HepG2 (cell line): Measurements from ENCODE around the gene HNRNPC. TPM values are rescaled to one million over a fixed set of nuclear protein-coding genes. Genes with fewer than 3 reads are reported as not detected.

Experiments
- CCDC6 ChIP-seq: sonication (generic); formaldehyde crosslinking; IDR thresholded peaks from 2 replicates; pipeline ENCODE4 v1.8.1; 2022; ENCODE audit warnings: mild to moderate bottlenecking, missing genetic modification reagents, moderate library complexity
- FOXJ3 ChIP-seq: sonication (generic); formaldehyde crosslinking; IDR thresholded peaks from 2 replicates; pipeline ENCODE4 v1.4.0; 2020; ENCODE audit warnings: missing genetic modification reagents, mild to moderate bottlenecking, borderline replicate concordance
- HNF4A ChIP-seq: sonication (generic); formaldehyde crosslinking; IDR thresholded peaks from 2 replicates; pipeline ENCODE4 v1.4.0; 2020; ENCODE audit warnings: missing genetic modification reagents
- MLXIP ChIP-seq: sonication (generic); formaldehyde crosslinking; IDR thresholded peaks from 2 replicates; pipeline ENCODE4 v1.9.0; 2021; ENCODE audit warnings: missing genetic modification reagents, borderline replicate concordance
- PAF1 ChIP-seq: IDR thresholded peaks from 2 replicates; pipeline ENCODE4 v1.6.1; 2016; ENCODE audit warnings: missing genetic modification reagents, missing compliant biosample characterization
- PAXIP1 ChIP-seq: sonication (generic); formaldehyde crosslinking; conservative IDR thresholded peaks from 2 replicates; pipeline ENCODE4 v1.4.0; 2020; ENCODE audit warnings: mild to moderate bottlenecking, missing genetic modification reagents, moderate library complexity
- POLR2AphosphoS2 ChIP-seq: IDR thresholded peaks from 2 replicates; pipeline ENCODE4 v1.6.1; 2011; ENCODE audit warnings: low read depth, low read length, improper control_type of control experiment
- POLR2G ChIP-seq: fragments of 200-400 bp; formaldehyde crosslinking; IDR thresholded peaks from 2 replicates; pipeline ENCODE4 v1.6.1; 2018; ENCODE audit warnings: mild to moderate bottlenecking, low read depth, low read length, moderate library complexity
- ZNF143 ChIP-seq: sonication (generic); formaldehyde crosslinking; IDR thresholded peaks from 2 replicates; pipeline ENCODE4 v1.4.0; 2020; ENCODE audit warnings: missing genetic modification reagents
- ZNF672 ChIP-seq: sonication (generic); formaldehyde crosslinking; IDR thresholded peaks from 2 replicates; pipeline ENCODE4 v1.8.1; 2022; ENCODE audit warnings: missing genetic modification reagents
- ZSCAN25 ChIP-seq: sonication (generic); formaldehyde crosslinking; IDR thresholded peaks from 2 replicates; pipeline ENCODE4 v1.8.0; 2022; ENCODE audit warnings: mild to moderate bottlenecking, missing genetic modification reagents
- polyA plus RNA-seq, 8 experiments: library from polyadenylated mRNA; depleted of rRNA in 3 of 8; stranded (reverse) in 7 of 8; unstranded in 1 of 8; fragments of >200 nt; fragmentation: Illumina TruSeq in 4 of 8; extraction: Trizol in 4 of 8; gene quantifications; 2 replicates each; pipeline versions ENCODE4 v1.2.1 to v1.2.3, GENCODE V29; 2011 to 2016; ENCODE audit warnings: low read depth in 4 of 8, missing spikeins in 1 of 8, mixed read lengths in 1 of 8; ENCODE audit not compliant: insufficient read depth in 1 of 8
- total RNA-seq, 5 experiments: library from RNA; depleted of rRNA; stranded (reverse); fragments of >200 nt; fragmentation: Illumina TruSeq; extraction: Trizol; gene quantifications; 2 replicates each; pipeline ENCODE4 v1.2.3, GENCODE V29; 2016; ENCODE audit warnings: low read depth in 1 of 5
- TF ChIP-seq, protein P1 (sequence below): sonication (generic); formaldehyde crosslinking; IDR thresholded peaks from 2 replicates; pipeline ENCODE4 v1.9.0; 2022; ENCODE audit warnings: low read depth, missing genetic modification reagents
- TF ChIP-seq, protein P2 (sequence below): fragments of 450-650 bp; IDR thresholded peaks from 2 replicates; pipeline ENCODE4 v1.6.1; 2017

HNRNPC gene
- total and polyA plus RNA-seq, 2 of the 13 experiments (the other 11 are each of a cell fraction or from before 2014, with no cell fraction given): 628 to 1,099 TPM

DNA sequence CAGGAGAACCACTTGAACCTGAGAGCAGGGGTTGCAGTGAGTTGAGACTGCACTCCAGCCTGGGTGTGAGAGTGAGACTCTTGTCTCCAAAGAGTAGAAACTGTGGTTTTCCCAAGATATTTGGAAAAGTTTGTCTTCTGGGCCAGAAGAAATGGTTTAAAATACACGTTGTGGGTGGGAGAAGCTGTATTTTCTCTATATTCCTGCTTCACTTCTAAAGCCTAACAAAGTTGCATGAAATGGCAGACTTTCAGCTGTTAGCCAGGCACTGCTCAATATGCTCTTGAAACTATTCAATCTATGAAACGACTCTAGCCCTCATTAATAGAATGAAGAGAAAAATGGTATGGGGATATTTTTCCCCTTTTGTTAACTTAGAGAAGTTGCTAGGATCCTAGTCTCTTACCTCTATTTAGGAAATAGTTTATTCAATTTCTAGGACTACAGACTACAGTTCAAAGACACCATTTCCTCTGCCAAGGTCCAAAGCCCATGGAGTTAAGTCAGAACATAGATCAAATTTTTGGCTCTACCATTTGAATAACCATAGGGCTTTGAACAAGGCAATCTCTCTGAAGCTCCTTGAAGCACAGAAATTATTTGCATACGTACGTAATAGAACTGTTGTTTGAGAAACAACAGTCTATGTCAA, 64.1 kb downstream of the HNRNPC start (continued):
- TF ChIP-seq CCDC6 (CRISPR knock-in tag): 0 out of 2 replicates have a peak, but pooled peaks have one; percentile 30
- TF ChIP-seq ZNF143: 0 out of 2 replicates have a peak, but pooled peaks have one; percentile 36
- TF ChIP-seq MLXIP (CRISPR knock-in tag): no peak
- TF ChIP-seq ZNF672 (CRISPR knock-in tag): no peak
- 0 out of 2 replicates have a peak, but pooled peaks have one; percentile 31 for TF ChIP-seq PAF1
- 0 out of 2 replicates have a peak, but pooled peaks have one; percentile 4 for TF ChIP-seq POLR2AphosphoS2
- TF ChIP-seq FOXJ3 (CRISPR knock-in tag): 0 out of 2 replicates have a peak, but pooled peaks have one; percentile 51
- TF ChIP-seq, protein P1, sequence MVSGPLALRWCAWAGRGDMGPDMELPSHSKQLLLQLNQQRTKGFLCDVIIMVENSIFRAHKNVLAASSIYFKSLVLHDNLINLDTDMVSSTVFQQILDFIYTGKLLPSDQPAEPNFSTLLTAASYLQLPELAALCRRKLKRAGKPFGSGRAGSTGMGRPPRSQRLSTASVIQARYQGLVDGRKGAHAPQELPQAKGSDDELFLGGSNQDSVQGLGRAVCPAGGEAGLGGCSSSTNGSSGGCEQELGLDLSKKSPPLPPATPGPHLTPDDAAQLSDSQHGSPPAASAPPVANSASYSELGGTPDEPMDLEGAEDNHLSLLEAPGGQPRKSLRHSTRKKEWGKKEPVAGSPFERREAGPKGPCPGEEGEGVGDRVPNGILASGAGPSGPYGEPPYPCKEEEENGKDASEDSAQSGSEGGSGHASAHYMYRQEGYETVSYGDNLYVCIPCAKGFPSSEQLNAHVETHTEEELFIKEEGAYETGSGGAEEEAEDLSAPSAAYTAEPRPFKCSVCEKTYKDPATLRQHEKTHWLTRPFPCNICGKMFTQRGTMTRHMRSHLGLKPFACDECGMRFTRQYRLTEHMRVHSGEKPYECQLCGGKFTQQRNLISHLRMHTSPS (CRISPR knock-in tag): no peak
- 0 out of 2 replicates have a peak, but pooled peaks have one; percentile 7 for TF ChIP-seq ZSCAN25
- 0 out of 2 replicates have a peak, but pooled peaks have one; percentile 32 for TF ChIP-seq HNF4A
- TF ChIP-seq, protein P2, sequence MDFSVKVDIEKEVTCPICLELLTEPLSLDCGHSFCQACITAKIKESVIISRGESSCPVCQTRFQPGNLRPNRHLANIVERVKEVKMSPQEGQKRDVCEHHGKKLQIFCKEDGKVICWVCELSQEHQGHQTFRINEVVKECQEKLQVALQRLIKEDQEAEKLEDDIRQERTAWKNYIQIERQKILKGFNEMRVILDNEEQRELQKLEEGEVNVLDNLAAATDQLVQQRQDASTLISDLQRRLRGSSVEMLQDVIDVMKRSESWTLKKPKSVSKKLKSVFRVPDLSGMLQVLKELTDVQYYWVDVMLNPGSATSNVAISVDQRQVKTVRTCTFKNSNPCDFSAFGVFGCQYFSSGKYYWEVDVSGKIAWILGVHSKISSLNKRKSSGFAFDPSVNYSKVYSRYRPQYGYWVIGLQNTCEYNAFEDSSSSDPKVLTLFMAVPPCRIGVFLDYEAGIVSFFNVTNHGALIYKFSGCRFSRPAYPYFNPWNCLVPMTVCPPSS: no peak
- TF ChIP-seq PAXIP1 (CRISPR knock-in tag): 0 out of 2 replicates have a peak, but pooled peaks have one; percentile 23
- TF ChIP-seq POLR2G: peak; percentile 5; the same call in 1 of the 2 replicates
